NCI-H2107 treated with DMSO at 0.1 percent for 48 hours (cell line): ENCODE results near the gene UBFD1.
"Not testable (repeated sequence)": the region's sequence is repeated elsewhere in the genome, so short reads cannot be mapped to it uniquely, and the experiment has no call there.

Experiments used
- DNase-seq: peaks from one replicate; lab custom pipeline; 2025; ENCODE audit not compliant: unreplicated experiment; lab: John Stamatoyannopoulos, UW

The UBFD1 gene

GRCh38 chr16:23524886-23525285 is 32.6 kb upstream of the UBFD1 start:
- no peak for DNase-seq

DNA sequence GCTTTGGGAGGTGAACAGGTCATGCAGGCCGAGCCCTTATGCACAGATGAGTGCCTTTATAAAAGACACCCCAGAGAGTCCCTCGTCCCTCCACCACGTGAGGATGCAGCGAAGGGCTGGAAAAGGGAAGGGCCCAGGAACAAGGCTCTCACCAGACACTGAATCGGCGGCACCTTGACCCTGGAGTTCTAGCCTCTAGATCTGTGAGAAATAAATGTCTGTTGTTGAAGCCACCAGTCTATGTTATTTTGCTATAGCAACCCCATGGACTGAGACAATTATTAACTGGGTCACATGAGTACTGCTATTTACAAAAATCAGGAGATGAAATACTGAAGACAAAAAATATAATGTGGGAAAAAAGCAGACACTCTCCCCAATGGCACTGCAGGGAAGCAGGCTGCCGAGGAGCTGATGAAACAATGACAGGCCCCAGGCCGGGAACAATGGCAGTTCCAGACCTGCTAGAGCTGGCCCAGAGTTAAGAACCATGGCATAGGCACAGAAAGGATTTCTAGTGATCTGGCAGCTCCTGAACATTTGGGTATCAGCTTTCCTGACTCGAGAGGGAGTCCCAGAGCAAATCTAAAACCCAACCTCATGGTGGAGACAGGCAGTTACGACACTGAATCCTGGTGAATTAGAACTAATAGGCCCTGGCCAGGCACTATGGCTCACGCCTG is 29.4 kb upstream of the UBFD1 start:
- peak; percentile 78 for DNase-seq

DNA sequence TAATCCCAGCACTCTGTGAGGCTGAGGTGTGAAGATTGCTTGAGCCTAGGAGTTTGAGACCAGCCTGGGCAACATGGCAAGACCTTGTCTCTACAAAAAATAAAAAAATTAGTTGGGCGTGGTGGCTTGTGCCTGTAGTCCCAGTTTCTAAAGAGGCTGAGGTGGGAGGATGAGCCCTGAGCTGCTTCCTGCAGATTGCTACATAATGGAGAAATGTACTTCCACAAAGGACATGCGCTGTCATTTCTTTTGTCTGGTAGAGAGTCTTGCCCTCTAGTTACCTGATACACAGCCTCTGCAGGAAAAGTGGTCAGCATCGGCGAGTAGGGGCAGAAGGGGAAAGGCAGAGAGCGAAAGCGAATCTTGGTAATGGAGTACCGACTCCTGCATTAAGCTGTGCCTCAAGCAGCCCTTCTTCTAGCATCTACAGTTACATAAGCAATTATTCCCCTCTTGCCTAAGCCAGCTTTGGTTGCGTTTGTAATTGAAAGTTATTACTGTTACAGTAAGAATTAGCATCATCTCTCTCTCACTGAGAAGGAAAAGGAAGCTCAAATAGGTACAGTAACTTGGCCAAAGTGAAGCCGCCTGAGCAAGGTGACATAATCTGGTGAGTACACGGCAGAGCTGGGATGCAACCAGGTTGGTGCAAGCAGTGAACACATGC is 28.8 kb upstream of the UBFD1 start:
- DNase-seq = no peak

GRCh38 chr16:23530062-23530461 is 27.5 kb upstream of the UBFD1 start:
- no peak for DNase-seq

GRCh38 chr16:23532448-23532847 is 25.1 kb upstream of the UBFD1 start:
- no peak for DNase-seq

GRCh38 chr16:23534868-23535860 is 22.4 kb upstream of the UBFD1 start:
- DNase-seq = no peak

- no peak for DNase-seq
Measured at GRCh38 chr16:23535901-23536300, 21.6 kb upstream of the UBFD1 start.

DNA sequence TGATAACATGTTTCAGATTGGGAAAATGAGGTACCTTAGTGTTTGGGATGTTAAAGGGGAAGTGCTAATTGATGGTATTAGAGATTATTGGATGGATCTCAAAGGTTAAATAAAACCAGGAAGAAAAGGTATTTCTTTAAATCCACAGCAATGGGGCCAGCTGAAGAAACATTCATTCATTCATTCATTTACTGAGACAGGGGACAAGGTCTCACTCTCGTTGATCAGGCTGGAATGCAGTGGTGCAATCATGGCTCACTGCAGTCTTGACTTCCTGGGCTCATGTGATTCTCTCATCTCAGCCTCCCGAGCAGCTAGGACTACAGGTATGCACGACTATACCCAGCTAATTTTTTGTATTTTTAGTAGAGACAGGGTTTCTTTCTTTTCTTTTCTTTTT is 20.1 kb upstream of the UBFD1 start:
- DNase-seq = no peak

DNA sequence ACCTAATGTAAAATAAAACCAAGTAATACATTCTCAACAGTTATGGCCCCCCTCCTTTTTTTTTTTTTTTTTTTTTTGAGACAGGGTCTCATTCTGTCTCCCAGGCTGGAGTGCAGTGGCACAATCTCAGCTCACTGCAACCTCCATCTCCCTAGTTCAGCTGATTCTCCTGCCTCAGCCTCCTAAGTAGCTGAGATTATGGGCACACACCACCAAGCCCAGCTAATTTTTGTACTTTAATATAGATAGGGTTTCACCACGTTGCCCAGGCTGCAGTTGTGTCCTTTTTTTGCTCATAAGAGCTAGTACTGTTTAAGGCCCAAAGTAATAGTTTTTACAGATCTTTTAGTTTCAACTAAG is 18.6 kb upstream of the UBFD1 start:
- no peak for DNase-seq

- DNase-seq = no peak
Measured at GRCh38 chr16:23539984-23540816, 17.3 kb upstream of the UBFD1 start.

GRCh38 chr16:23540817-23541178 is 16.7 kb upstream of the UBFD1 start:
- DNase-seq = not testable (repeated sequence)

DNA sequence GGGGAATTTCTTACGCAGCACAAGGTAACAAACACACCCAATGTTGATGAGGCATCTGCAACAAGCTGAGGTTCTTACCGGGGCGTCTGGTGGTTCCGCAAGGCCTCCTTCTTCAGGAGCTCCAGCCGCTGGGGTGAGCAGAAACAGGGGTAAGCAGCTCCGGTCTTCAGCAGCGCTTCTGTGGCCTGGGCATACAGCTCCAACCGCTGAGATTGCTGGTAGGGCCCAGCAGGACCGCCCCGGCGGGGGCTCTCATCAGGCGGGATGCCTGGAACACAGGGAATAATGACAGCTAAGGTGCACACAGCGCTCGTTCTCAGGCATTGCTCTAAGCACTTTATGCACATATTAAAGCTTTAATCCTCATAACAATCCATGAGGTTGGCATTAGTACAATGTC is 13.1 kb upstream of the UBFD1 start:
- DNase-seq = no peak

DNA sequence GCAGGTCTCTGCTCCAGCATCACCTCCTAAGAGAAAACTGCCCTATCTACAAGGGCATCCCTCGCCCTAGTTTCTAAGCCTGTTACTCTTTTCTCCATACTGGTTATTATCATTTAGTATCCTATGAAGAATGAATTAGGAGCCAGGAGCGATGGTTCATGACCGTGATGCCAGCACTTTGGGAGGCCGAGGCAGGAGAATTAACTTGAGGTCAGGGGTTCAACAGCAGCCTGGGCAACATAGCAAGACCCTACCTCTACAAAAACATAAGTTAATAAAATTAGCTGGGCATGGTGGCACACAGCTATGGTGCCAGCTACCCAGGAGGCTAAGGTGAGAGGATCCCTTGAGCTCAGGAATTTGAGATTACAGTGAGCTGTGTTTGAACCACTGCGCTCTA is 7.6 kb upstream of the UBFD1 start:
- no peak for DNase-seq

DNA sequence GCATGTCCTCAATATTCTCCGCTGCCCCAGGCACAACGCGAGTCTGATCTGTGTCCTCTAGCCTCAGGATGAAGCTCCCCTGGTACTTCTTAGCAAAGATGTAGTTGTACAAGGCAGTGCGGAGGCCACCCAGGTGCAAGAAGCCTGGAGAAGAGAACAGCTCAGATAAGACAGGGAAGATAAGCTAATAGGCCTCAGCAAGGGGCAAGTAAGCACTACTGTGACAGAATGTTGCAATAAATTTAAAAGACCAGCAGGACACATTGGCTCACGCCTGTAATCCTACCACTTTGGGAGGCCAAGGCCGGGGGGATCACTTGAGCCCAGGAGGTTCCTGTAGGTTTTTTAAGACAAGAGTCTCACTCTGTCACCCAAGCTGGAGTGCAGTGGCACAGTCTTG is 5.4 kb upstream of the UBFD1 start:
- DNase-seq = no peak

GRCh38 chr16:23554536-23554935 is 3.0 kb upstream of the UBFD1 start:
- no peak for DNase-seq

DNA sequence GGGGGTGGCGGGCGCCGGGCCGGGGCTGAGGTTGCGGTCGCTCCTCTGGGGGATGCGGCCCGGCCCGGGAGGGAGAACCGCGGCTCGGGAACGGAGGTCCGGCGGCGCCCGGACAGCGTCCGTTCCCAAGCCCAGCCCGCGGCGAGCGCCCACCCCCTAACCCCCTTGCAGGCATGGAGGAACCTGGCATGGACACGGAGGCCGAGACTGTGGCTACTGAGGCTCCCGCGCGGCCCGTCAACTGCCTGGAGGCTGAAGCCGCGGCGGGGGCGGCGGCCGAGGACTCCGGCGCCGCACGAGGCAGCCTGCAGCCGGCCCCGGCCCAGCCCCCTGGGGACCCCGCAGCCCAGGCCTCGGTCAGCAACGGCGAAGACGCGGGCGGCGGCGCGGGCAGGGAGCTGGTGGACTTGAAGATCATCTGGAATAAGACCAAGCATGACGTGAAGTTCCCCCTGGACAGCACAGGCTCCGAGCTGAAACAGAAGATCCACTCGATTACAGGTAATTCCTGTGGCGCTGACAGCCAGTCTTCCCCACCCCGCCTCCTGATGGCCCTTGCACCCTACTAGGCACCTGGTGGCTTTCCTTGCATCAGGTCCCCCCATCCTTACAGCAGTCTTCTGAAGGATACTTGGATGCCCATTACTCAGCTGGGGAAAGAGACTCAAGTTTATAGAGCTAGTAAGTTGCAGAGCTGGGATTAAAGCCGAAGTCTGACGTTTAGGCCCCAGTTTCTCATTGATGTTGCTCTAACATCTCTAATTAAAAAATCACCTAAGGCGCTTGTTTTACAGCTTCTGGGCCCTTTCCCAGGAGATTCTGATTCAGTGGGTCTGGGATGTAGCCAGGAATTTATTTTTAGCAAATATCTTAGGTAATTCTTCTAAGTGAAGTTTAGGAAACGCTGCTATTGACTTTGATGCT is 514 bp downstream of the UBFD1 start:
- no peak for DNase-seq

- DNase-seq = no peak
Measured at GRCh38 chr16:23561586-23561985, 4.1 kb downstream of the UBFD1 start.

DNA sequence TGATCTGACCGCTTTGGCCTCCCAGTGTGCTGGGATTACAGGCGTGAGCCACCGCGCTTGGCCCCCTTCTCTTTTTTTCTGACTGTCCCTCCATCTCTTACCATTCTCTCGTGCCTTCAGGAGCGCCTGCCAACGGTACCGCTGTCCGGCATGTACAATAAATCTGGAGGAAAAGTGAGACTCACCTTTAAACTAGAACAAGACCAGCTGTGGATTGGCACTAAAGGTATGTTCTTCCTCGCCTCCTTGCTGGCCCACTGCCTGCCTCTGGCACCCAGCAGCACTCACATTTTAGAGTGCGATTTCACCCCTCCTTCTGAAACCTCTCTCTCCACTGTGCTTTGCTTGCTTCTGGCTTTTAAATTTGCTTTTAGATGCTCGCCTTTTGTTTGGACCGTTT is 5.0 kb downstream of the UBFD1 start:
- no peak for DNase-seq

DNA sequence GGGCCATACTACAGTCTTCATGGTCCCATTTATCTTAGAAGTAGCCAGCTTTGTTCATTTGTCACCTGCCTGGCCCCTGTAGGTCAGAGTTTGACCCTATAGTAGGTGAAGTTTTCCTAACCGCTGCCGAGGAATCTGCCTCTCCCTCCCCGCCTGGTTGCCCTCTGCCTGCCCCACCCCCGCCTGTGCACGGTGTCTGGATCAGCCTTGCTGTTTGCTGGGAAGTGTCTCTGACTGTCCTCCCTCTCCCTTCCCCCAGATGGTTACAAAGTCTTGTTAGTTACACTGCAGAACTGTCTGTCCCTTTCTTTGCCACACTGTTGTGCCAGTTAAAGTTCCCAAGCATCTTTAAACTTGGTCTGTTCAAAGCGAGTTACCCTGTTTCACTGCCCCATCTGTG is 5.7 kb downstream of the UBFD1 start:
- no peak for DNase-seq
